Mesendoderm (in vitro differentiated cells): Measurements from ENCODE around the gene VANGL2.

Experiments
- DNase-seq: peaks from one replicate; pipeline ENCODE4 v3.0.0; 2013
- H2AK5ac ChIP-seq: 2 replicates; pipeline ENCODE4 v1.6.1; 2013; ENCODE audit warnings: low read length, inconsistent platforms
- H2BK120ac ChIP-seq: 2 replicates; pipeline ENCODE4 v1.6.1; 2013; ENCODE audit warnings: low read depth, mild to moderate bottlenecking, low read length, moderate library complexity, mixed read lengths
- H2BK15ac ChIP-seq: replicated peaks from 2 replicates; pipeline ENCODE4 v1.6.1; 2013; ENCODE audit warnings: low read depth, mild to moderate bottlenecking, moderate library complexity
- H2BK5ac ChIP-seq: 2 replicates; pipeline ENCODE4 v1.6.1; 2013; ENCODE audit warnings: low read length, inconsistent platforms
- H3K18ac ChIP-seq: 2 replicates; pipeline ENCODE4 v1.6.1; 2013; ENCODE audit warnings: mild to moderate bottlenecking, low read length, mixed read lengths
- H3K23ac ChIP-seq: one replicate; pipeline ENCODE4 v1.6.1; 2013; ENCODE audit warnings: low read length
- H3K27ac ChIP-seq: 2 replicates; pipeline ENCODE4 v1.5.1; 2013; ENCODE audit warnings: low read depth, mild to moderate bottlenecking, inconsistent platforms, low read length, moderate library complexity
- H3K27me3 ChIP-seq: 2 replicates; pipeline ENCODE4 v1.6.1; 2013; ENCODE audit warnings: low read length, control low read depth, mild to moderate bottlenecking, inconsistent platforms; ENCODE audit not compliant: insufficient read depth, poor library complexity
- H3K36me3 ChIP-seq: 2 replicates; pipeline ENCODE4 v1.6.1; 2013; ENCODE audit warnings: low read length, inconsistent platforms; ENCODE audit not compliant: control insufficient read depth, insufficient read depth
- H3K4ac ChIP-seq: one replicate; pipeline ENCODE4 v1.6.1; 2013; ENCODE audit warnings: low read depth, mild to moderate bottlenecking, low read length, moderate library complexity
- H3K4me1 ChIP-seq: 2 replicates; pipeline ENCODE4 v1.6.1; 2013; ENCODE audit warnings: low read depth, low read length, inconsistent platforms; ENCODE audit not compliant: control insufficient read depth
- H3K4me2 ChIP-seq: 2 replicates; pipeline ENCODE4 v1.6.1; 2013; ENCODE audit warnings: low read length
- H3K4me3 ChIP-seq: 2 replicates; pipeline ENCODE4 v1.5.1; 2013; ENCODE audit warnings: mild to moderate bottlenecking, low read length
- H3K56ac ChIP-seq: one replicate; pipeline ENCODE4 v1.6.1; 2013; ENCODE audit warnings: low read length
- H3K79me1 ChIP-seq: 2 replicates; pipeline ENCODE4 v1.6.1; 2013; ENCODE audit warnings: low read length, inconsistent platforms
- H3K79me2 ChIP-seq: 2 replicates; pipeline ENCODE4 v1.6.1; 2013; ENCODE audit warnings: mild to moderate bottlenecking, low read length; ENCODE audit not compliant: control insufficient read depth, insufficient read depth
- H3K9ac ChIP-seq: 2 replicates; pipeline ENCODE4 v1.6.1; 2013; ENCODE audit warnings: low read length, inconsistent platforms
- H4K5ac ChIP-seq: one replicate; pipeline ENCODE4 v1.6.1; 2013; ENCODE audit warnings: low read length
- H4K8ac ChIP-seq: one replicate; pipeline ENCODE4 v1.6.1; 2013; ENCODE audit warnings: low read depth, mild to moderate bottlenecking, control low read depth, low read length, moderate library complexity
- WGBS: extraction: QIAGEN DNeasy Blood & Tissue Kit; methylation state at CpG from one replicate; pipeline ENCODE4 v1.1.7; 2013; ENCODE audit warnings: low lambda C conversion rate, missing lambda C conversion rate; ENCODE audit not compliant: insufficient coverage; ENCODE audit errors: extremely low coverage; 5-methylcytosine and 5-hydroxymethylcytosine counted together

The VANGL2 gene

GRCh38 chr1:160437432-160438316 is 37.3 kb downstream of the VANGL2 start:
- Histone ChIP-seq H3K36me3 (no peaks in the 10 kb centered on the region), H3K56ac (no peak overlapping the region), H3K4me3 (no peak overlapping the region), H3K18ac (no peak overlapping the region), H2AK5ac (no peak overlapping the region), H4K8ac (no peak overlapping the region), H3K9ac (no peak overlapping the region), H3K4me1 (no peaks in the 10 kb centered on the region), H3K4ac (no peak overlapping the region), H2BK5ac (no peak overlapping the region), H3K23ac (no peak overlapping the region), H2BK120ac (no peak overlapping the region), H3K27ac (no peak overlapping the region), H2BK15ac (no peak overlapping the region), H3K4me2 (no peak overlapping the region), H3K79me1 (no peaks in the 10 kb centered on the region), H4K5ac (no peak overlapping the region), H3K27me3 (no peaks in the 10 kb centered on the region), H3K79me2 (no peaks in the 10 kb centered on the region)
- no CpG with 5 or more reads among the region's 4 CpGs for WGBS
- no peak for DNase-seq

GRCh38 chr1:160438317-160438918 is 38.1 kb downstream of the VANGL2 start:
- Histone ChIP-seq H4K5ac (no peak overlapping the region), H3K4me1 (no peaks in the 10 kb centered on the region), H3K79me2 (no peaks in the 10 kb centered on the region), H3K27me3 (no peaks in the 10 kb centered on the region), H2BK120ac (no peak overlapping the region), H3K4me2 (no peak overlapping the region), H3K4me3 (no peak overlapping the region), H3K18ac (no peak overlapping the region), H3K79me1 (no peaks in the 10 kb centered on the region), H2BK15ac (no peak overlapping the region), H3K9ac (no peak overlapping the region), H4K8ac (no peak overlapping the region), H3K27ac (no peak overlapping the region), H2AK5ac (no peak overlapping the region), H3K36me3 (no peaks in the 10 kb centered on the region), H3K56ac (no peak overlapping the region), H2BK5ac (no peak overlapping the region), H3K4ac (no peak overlapping the region), H3K23ac (no peak overlapping the region)
- no peak for DNase-seq
- WGBS: no CpG with 5 or more reads among the region's 4 CpGs

- no peak overlapping the region for H3K4me2 ChIP-seq
- no peak overlapping the region for H2BK15ac ChIP-seq
- H3K4me1 ChIP-seq: no peaks in the 10 kb centered on the region
- H3K79me2 ChIP-seq: no peaks in the 10 kb centered on the region
- no CpG with 5 or more reads among the region's 2 CpGs for WGBS
- no peak overlapping the region for H4K8ac ChIP-seq
- DNase-seq: no peak
- H3K56ac ChIP-seq: no peak overlapping the region
- no peak overlapping the region for H2AK5ac ChIP-seq
- H2BK5ac ChIP-seq: no peak overlapping the region
- no peak overlapping the region for H3K9ac ChIP-seq
- no peak overlapping the region for H2BK120ac ChIP-seq
- no peak overlapping the region for H3K23ac ChIP-seq
- H3K27me3 ChIP-seq: no peaks in the 10 kb centered on the region
- H3K18ac ChIP-seq: no peak overlapping the region
- H3K4me3 ChIP-seq: no peak overlapping the region
- H3K79me1 ChIP-seq: no peaks in the 10 kb centered on the region
- H3K36me3 ChIP-seq: no peaks in the 10 kb centered on the region
- no peak overlapping the region for H3K4ac ChIP-seq
- H3K27ac ChIP-seq: no peak overlapping the region
- no peak overlapping the region for H4K5ac ChIP-seq
Observed at GRCh38 chr1:160438935-160439334, 38.6 kb downstream of the VANGL2 start.

GRCh38 chr1:160439718-160440117 is 39.4 kb downstream of the VANGL2 start:
- Histone ChIP-seq H2AK5ac (no peak overlapping the region), H3K79me1 (no peaks in the 10 kb centered on the region), H2BK15ac (no peak overlapping the region), H3K36me3 (no peaks in the 10 kb centered on the region), H3K4ac (no peak overlapping the region), H3K79me2 (no peaks in the 10 kb centered on the region), H3K4me2 (no peak overlapping the region), H3K23ac (no peak overlapping the region), H3K18ac (no peak overlapping the region), H2BK120ac (no peak overlapping the region), H3K56ac (no peak overlapping the region), H4K5ac (no peak overlapping the region), H3K4me3 (no peak overlapping the region), H3K4me1 (no peaks in the 10 kb centered on the region), H3K27ac (no peak overlapping the region), H4K8ac (no peak overlapping the region), H3K27me3 (no peaks in the 10 kb centered on the region), H2BK5ac (no peak overlapping the region), H3K9ac (no peak overlapping the region)
- DNase-seq: no peak
- 100% methylated on average over 1 of the region's 2 CpGs for WGBS

- Histone ChIP-seq H3K27ac (no peak overlapping the region), H3K4me1 (no peaks in the 10 kb centered on the region), H3K18ac (peak overlapping the region; percentile 16), H3K4me3 (no peak overlapping the region), H4K8ac (no peak overlapping the region), H2BK5ac (no peak overlapping the region), H2BK15ac (no peak overlapping the region), H3K79me1 (no peaks in the 10 kb centered on the region), H3K23ac (no peak overlapping the region), H2AK5ac (no peak overlapping the region), H3K4ac (no peak overlapping the region), H3K79me2 (no peaks in the 10 kb centered on the region), H3K9ac (no peak overlapping the region), H3K36me3 (no peaks in the 10 kb centered on the region), H4K5ac (no peak overlapping the region), H3K4me2 (no peak overlapping the region), H3K27me3 (no peaks in the 10 kb centered on the region), H2BK120ac (no peak overlapping the region), H3K56ac (no peak overlapping the region)
- no CpG with 5 or more reads among the region's 8 CpGs for WGBS
- no peak for DNase-seq
Observed at GRCh38 chr1:160446945-160447600, 46.7 kb downstream of the VANGL2 start.
